PC-3 (cell line): ENCODE measurements around the gene ADH5. TPM values are rescaled to one million over a fixed set of nuclear protein-coding genes. Genes with fewer than 3 reads are reported as not detected.

Experiments used
- ATAC-seq: fragments of 200-7000 bp; cut with Tn5 transposase; 2 replicates; pipeline ENCODE4 v1.9.1; 2020; ENCODE audit warnings: mild to moderate bottlenecking, moderate library complexity
- BruUV-seq: library from RNA; stranded (reverse); fragments of 400-500 nt; replicated peaks from 2 replicates; lab custom pipeline; 2021; lab: Mats Ljungman, UMichigan
- CTCF ChIA-PET: fragments of 300-600 bp; sonication (Branson Sonifier 250); formaldehyde crosslinking; loops from one replicate; lab custom pipeline; 2022; ENCODE audit warnings: antibody characterized with exemption; lab: Charles Lee
- POLR2A ChIA-PET: fragments of 300-600 bp; sonication (Branson Sonifier 250); formaldehyde crosslinking; loops from one replicate; lab custom pipeline; 2022; ENCODE audit warnings: antibody characterized with exemption; ENCODE audit not compliant: unreplicated experiment; lab: Charles Lee
- DNase-seq: peaks from one replicate; pipeline ENCODE4 v3.0.0-alpha.2; 2015
- H2AFZ ChIP-seq: fragments of 300-600 bp; sonication (generic); 2 replicates; pipeline ENCODE4 v1.6.0; 2016; ENCODE audit warnings: antibody characterized with exemption, low read length
- H3F3A ChIP-seq: fragments of 300-600 bp; sonication (generic); one replicate; pipeline ENCODE4 v1.6.0; 2017; ENCODE audit warnings: antibody characterized with exemption, low read length, control low read depth, mild to moderate bottlenecking; ENCODE audit not compliant: unreplicated experiment
- H3K27ac ChIP-seq: fragments of 300-600 bp; sonication (generic); 2 replicates; pipeline ENCODE4 v1.5.1; 2016; ENCODE audit warnings: mild to moderate bottlenecking, low read length
- H3K27me3 ChIP-seq: fragments of 300-600 bp; sonication (generic); 2 replicates; pipeline ENCODE4 v1.6.1; 2016; ENCODE audit warnings: low read length, mixed read lengths
- H3K36me3 ChIP-seq: fragments of 300-600 bp; sonication (generic); 2 replicates; pipeline ENCODE4 v1.6.1; 2016; ENCODE audit warnings: low read depth, mixed run types, low read length, mixed read lengths
- H3K4me1 ChIP-seq: fragments of 300-600 bp; sonication (generic); 2 replicates; pipeline ENCODE4 v1.5.1; 2016; ENCODE audit warnings: low read length; ENCODE audit not compliant: insufficient read depth
- H3K4me2 ChIP-seq: fragments of 300-600 bp; sonication (generic); 2 replicates; pipeline ENCODE4 v1.6.0; 2016; ENCODE audit warnings: low read length
- H3K4me3 ChIP-seq: fragments of 300-600 bp; sonication (generic); 2 replicates; pipeline ENCODE4 v1.5.1; 2016; ENCODE audit warnings: mild to moderate bottlenecking, low read length, mixed read lengths
- H3K79me2 ChIP-seq: fragments of 300-600 bp; sonication (generic); 2 replicates; pipeline ENCODE4 v1.6.1; 2017; ENCODE audit warnings: low read length, mixed read lengths
- H3K9ac ChIP-seq: fragments of 300-600 bp; sonication (generic); 2 replicates; pipeline ENCODE4 v1.6.0; 2016; ENCODE audit warnings: mild to moderate bottlenecking, low read length
- H3K9me2 ChIP-seq: fragments of 300-600 bp; sonication (generic); replicated peaks from 2 replicates; pipeline ENCODE4 v1.6.1; 2016; ENCODE audit warnings: mixed run types, low read length, mixed read lengths
- H3K9me3 ChIP-seq: fragments of 300-600 bp; sonication (generic); 2 replicates; pipeline ENCODE4 v1.6.1; 2016; ENCODE audit warnings: low read length, mixed read lengths
- H4K20me1 ChIP-seq: fragments of 300-600 bp; sonication (generic); 2 replicates; pipeline ENCODE4 v1.6.1; 2016; ENCODE audit warnings: low read length, mixed read lengths
- CTCF ChIP-seq: fragments of 300-600 bp; sonication (generic); conservative IDR thresholded peaks from 2 replicates; pipeline ENCODE4 v1.5.1; 2017; ENCODE audit warnings: antibody characterized with exemption, low read depth, mild to moderate bottlenecking, low read length
- EZH2 ChIP-seq: fragments of 300-600 bp; sonication (generic); IDR thresholded peaks from one replicate; pipeline ENCODE4 v1.6.1; 2017; ENCODE audit warnings: antibody characterized with exemption, mild to moderate bottlenecking, low read length; ENCODE audit not compliant: unreplicated experiment
- EZH2phosphoT487 ChIP-seq: fragments of 300-600 bp; sonication (generic); IDR thresholded peaks from 2 replicates; pipeline ENCODE4 v1.6.1; 2018; ENCODE audit warnings: mild to moderate bottlenecking, antibody characterized with exemption, low read length, borderline replicate concordance
- intact Hi-C: fragments of 100-400 bp; cut with micrococcal nuclease; formaldehyde crosslinking; loops from 2 replicates; pipeline ENCODE4 v1.9.0; 2023
- total RNA-seq: library from RNA; depleted of rRNA; stranded (reverse); fragments of >200 nt; gene quantifications from 2 replicates; pipeline ENCODE4 v1.2.3, GENCODE V29; 2014

ADH5 gene
- total RNA-seq, 1 experiment from 2014 or later, result 94.5 TPM

GRCh38 chr4:99058228-99058627, 30.4 kb downstream of the ADH5 start:
- no peak overlapping the region for H2AFZ ChIP-seq
- no peaks in the 10 kb centered on the region for H4K20me1 ChIP-seq
- CTCF ChIA-PET, result no interaction called here
- no peaks in the 10 kb centered on the region for H3K79me2 ChIP-seq
- H3K36me3 ChIP-seq, result peaks cover 37% of the 10 kb centered on the region
- H3K9me3 ChIP-seq, result no peaks in the 10 kb centered on the region
- H3K27me3 ChIP-seq, result no peaks in the 10 kb centered on the region
- DNase-seq (no peak), ATAC-seq (no peak)
- H3K9me2 ChIP-seq, result no peaks in the 10 kb centered on the region
- H3K4me2 ChIP-seq, result no peak overlapping the region
- no peaks in the 10 kb centered on the region for H3F3A ChIP-seq
- BruUV-seq, result no TSS peak
- POLR2A ChIA-PET, result no interaction called here
- no peak overlapping the region for H3K4me3 ChIP-seq
- intact Hi-C loops, result loop anchor here (5.0 kb wide), 1 partner anchor 121 kb away; no protein-coding TSS in a partner anchor
- H3K4me1 ChIP-seq, result peaks cover 30% of the 10 kb centered on the region
- no peak overlapping the region for H3K27ac ChIP-seq
- no peak for TF ChIP-seq CTCF
- no peak for TF ChIP-seq EZH2
- TF ChIP-seq EZH2phosphoT487, result no peak
- no peak overlapping the region for H3K9ac ChIP-seq

GRCh38 chr4:99054428-99054994, 34.1 kb downstream of the ADH5 start:
- H3K36me3 ChIP-seq, result peaks cover 23% of the 10 kb centered on the region
- intact Hi-C loops, result no loop called here
- no peak overlapping the region for H2AFZ ChIP-seq
- H3K27ac ChIP-seq, result no peak overlapping the region
- H4K20me1 ChIP-seq, result no peaks in the 10 kb centered on the region
- no peak overlapping the region for H3K9ac ChIP-seq
- ATAC-seq, result no peak
- H3K79me2 ChIP-seq, result no peaks in the 10 kb centered on the region
- no peaks in the 10 kb centered on the region for H3K27me3 ChIP-seq
- H3K9me2 ChIP-seq, result no peaks in the 10 kb centered on the region
- TF ChIP-seq EZH2, result no peak
- no peak for TF ChIP-seq CTCF
- no peak for TF ChIP-seq EZH2phosphoT487
- no peak for DNase-seq
- H3K4me1 ChIP-seq, result peaks cover 14% of the 10 kb centered on the region
- CTCF ChIA-PET, result no interaction called here
- H3K4me3 ChIP-seq, result no peak overlapping the region
- BruUV-seq, result no TSS peak
- POLR2A ChIA-PET, result no interaction called here
- no peaks in the 10 kb centered on the region for H3K9me3 ChIP-seq
- H3F3A ChIP-seq, result no peaks in the 10 kb centered on the region
- H3K4me2 ChIP-seq, result no peak overlapping the region

GRCh38 chr4:99052902-99053301, 35.7 kb downstream of the ADH5 start:
- Histone ChIP-seq H4K20me1 (no peaks in the 10 kb centered on the region), H3K9me2 (no peaks in the 10 kb centered on the region), H3F3A (no peaks in the 10 kb centered on the region), H3K27ac (no peak overlapping the region), H3K9me3 (no peaks in the 10 kb centered on the region), H3K4me1 (peaks cover 7% of the 10 kb centered on the region), H3K9ac (no peak overlapping the region), H3K4me3 (no peak overlapping the region), H2AFZ (no peak overlapping the region), H3K4me2 (no peak overlapping the region), H3K27me3 (no peaks in the 10 kb centered on the region), H3K36me3 (peaks cover 24% of the 10 kb centered on the region), H3K79me2 (no peaks in the 10 kb centered on the region)
- ChIA-PET POLR2A (no interaction called here), CTCF (no interaction called here)
- TF ChIP-seq CTCF, result no peak
- TF ChIP-seq EZH2, result no peak
- no peak for TF ChIP-seq EZH2phosphoT487
- DNase-seq, result no peak
- intact Hi-C loops, result no loop called here
- no peak for ATAC-seq
- BruUV-seq, result no TSS peak
